SK-N-SH (cell line): Measurements from ENCODE around the gene ANAPC2. TPM values are rescaled to one million over a fixed set of nuclear protein-coding genes. Genes with fewer than 3 reads are reported as not detected.

ENCODE experiments used
- CTCF ChIA-PET: fragments of 300-600, 350-600 bp; formaldehyde crosslinking; extraction: SDS; loops from one replicate; lab custom pipeline; 2021; lab: Yijun Ruan, JAX
- POLR2A ChIA-PET: fragments of 350-600 bp; sonication (Branson Sonifier 250); formaldehyde crosslinking; extraction: SDS; loops from one replicate; lab custom pipeline; 2020; ENCODE audit warnings: antibody characterized with exemption, inconsistent platforms; lab: Yijun Ruan, JAX
- DNase-seq: peaks from one replicate; pipeline ENCODE4 v3.0.0; 2012
- H2AFZ ChIP-seq: fragments of 200-600 bp; sonication (generic); 2 replicates; pipeline ENCODE4 v1.8.1; 2016; ENCODE audit warnings: antibody characterized with exemption, mild to moderate bottlenecking, low read depth
- H3F3A ChIP-seq: fragments of 200-600 bp; sonication (generic); replicated peaks from 2 replicates; pipeline ENCODE3; 2016; ENCODE audit warnings: antibody characterized with exemption, mild to moderate bottlenecking; ENCODE audit not compliant: insufficient read depth
- H3K27ac ChIP-seq, 2 experiments: fragments of 200-500 bp in 1 of 2; fragments of 200-600 bp in 1 of 2; sonication (Bioruptor generic) in 1 of 2; sonication (generic), shearing (Covaris generic) in 1 of 2; 2 replicates each; pipeline versions ENCODE4 v1.5.1 to v1.6.1; 2014 to 2016; ENCODE audit warnings: low read depth in 2 of 2, inconsistent platforms in 1 of 2, low read length in 1 of 2, mild to moderate bottlenecking in 1 of 2, mixed read lengths in 1 of 2
- H3K27me3 ChIP-seq: fragments of 200-600 bp; sonication (generic), shearing (Covaris generic); 2 replicates; pipeline ENCODE4 v1.6.1; 2016; ENCODE audit warnings: mixed run types; ENCODE audit not compliant: insufficient read depth
- H3K36me3 ChIP-seq, 2 experiments: fragments of 200-500 bp in 1 of 2; fragments of 200-600 bp in 1 of 2; sonication (Bioruptor generic) in 1 of 2; sonication (generic) in 1 of 2; replicated peaks in 1 of 2; 2 replicates each; pipeline versions ENCODE3 to v1.5.1; 2014 to 2016; ENCODE audit warnings: low read length in 1 of 2, mild to moderate bottlenecking in 1 of 2; ENCODE audit not compliant: insufficient read depth in 2 of 2, control insufficient read depth in 1 of 2
- H3K4me1 ChIP-seq, 2 experiments: fragments of 200-500 bp in 1 of 2; fragments of 200-600 bp in 1 of 2; sonication (Bioruptor generic) in 1 of 2; sonication (generic), shearing (Covaris generic) in 1 of 2; 2 replicates each; pipeline versions ENCODE4 v1.5.1 to v1.6.1; 2014 to 2016; ENCODE audit warnings: low read depth in 1 of 2, low read length in 1 of 2, mixed run types in 1 of 2; ENCODE audit not compliant: insufficient read depth in 2 of 2, control insufficient read depth in 1 of 2
- H3K4me2 ChIP-seq: fragments of 200-600 bp; sonication (generic), shearing (Covaris generic); 2 replicates; pipeline ENCODE4 v1.6.1; 2017; ENCODE audit warnings: mixed run types
- H3K4me3 ChIP-seq, 2 experiments: fragments of 200-500 bp in 1 of 2; fragments of 200-600 bp in 1 of 2; sonication (Bioruptor generic) in 1 of 2; sonication (generic), shearing (Covaris generic) in 1 of 2; 2 replicates each; pipeline versions ENCODE4 v1.5.1 to v1.8.1; 2014 to 2016; ENCODE audit warnings: low read depth in 2 of 2, inconsistent platforms in 1 of 2, low read length in 1 of 2, mild to moderate bottlenecking in 1 of 2, mixed read lengths in 1 of 2, moderate library complexity in 1 of 2
- H3K79me2 ChIP-seq: fragments of 200-600 bp; sonication (generic); 2 replicates; pipeline ENCODE4 v1.8.1; 2017; ENCODE audit warnings: mild to moderate bottlenecking; ENCODE audit not compliant: insufficient read depth
- H3K9ac ChIP-seq: fragments of 200-600 bp; sonication (generic); 2 replicates; pipeline ENCODE4 v1.6.1; 2017; ENCODE audit warnings: mixed run types
- H3K9me2 ChIP-seq: fragments of 200-600 bp; sonication (generic); 2 replicates; pipeline ENCODE4 v1.6.1; 2017; ENCODE audit warnings: mixed run types
- H3K9me3 ChIP-seq: fragments of 200-600 bp; sonication (generic); 2 replicates; pipeline ENCODE4 v1.6.1; 2017; ENCODE audit warnings: mixed run types, mild to moderate bottlenecking, moderate library complexity
- H4K20me1 ChIP-seq: fragments of 200-600 bp; sonication (generic); 2 replicates; pipeline ENCODE4 v1.6.1; 2017; ENCODE audit warnings: mild to moderate bottlenecking, mixed run types; ENCODE audit not compliant: insufficient read depth
- CHD2 ChIP-seq: fragments of 150-350 bp; IDR thresholded peaks from 2 replicates; pipeline ENCODE4 v1.6.1; 2018; ENCODE audit warnings: low read length; ENCODE audit not compliant: partially characterized antibody
- FOSL2 ChIP-seq: IDR thresholded peaks from 2 replicates; pipeline ENCODE4 v1.4.0; 2012; ENCODE audit warnings: low read depth, mild to moderate bottlenecking, moderate library complexity, borderline replicate concordance
- FOXJ3 ChIP-seq: sonication (generic); formaldehyde crosslinking; IDR thresholded peaks from 2 replicates; pipeline ENCODE4 v1.5.1; 2020; ENCODE audit warnings: mild to moderate bottlenecking, missing genetic modification reagents
- FOXM1 ChIP-seq: IDR thresholded peaks from 2 replicates; pipeline ENCODE4 v1.4.0; 2012; ENCODE audit warnings: low read depth, mild to moderate bottlenecking
- GATA2 ChIP-seq: sonication (generic); formaldehyde crosslinking; IDR thresholded peaks from 2 replicates; pipeline ENCODE4 v1.5.0; 2020; ENCODE audit warnings: mild to moderate bottlenecking, missing genetic modification reagents
- JUND ChIP-seq: IDR thresholded peaks from 2 replicates; pipeline ENCODE4 v1.4.0; 2012
- SIN3A ChIP-seq: IDR thresholded peaks from 2 replicates; pipeline ENCODE4 v1.6.1; 2012; ENCODE audit warnings: low read depth, mild to moderate bottlenecking, low read length, moderate library complexity, borderline replicate concordance
- WGBS: methylation state at CpG from one replicate; pipeline ENCODE4 v1.1.6; 2017; ENCODE audit warnings: low lambda C conversion rate; 5-methylcytosine and 5-hydroxymethylcytosine counted together
- polyA plus RNA-seq, 3 experiments: library from polyadenylated mRNA; depleted of rRNA; stranded (reverse); fragments of >200 nt; gene quantifications; 2 replicates each; pipeline ENCODE4 v1.2.3, GENCODE V29; 2012
- TF ChIP-seq, protein P1 (sequence below): fragments of 150-350 bp; IDR thresholded peaks from 2 replicates; pipeline ENCODE4 v1.6.1; 2016; ENCODE audit warnings: mild to moderate bottlenecking, low read depth, low read length
- TF ChIP-seq, protein P2 (sequence below): fragments of 200-600 bp; sonication (generic); IDR thresholded peaks from 2 replicates; pipeline ENCODE4 v1.6.1; 2017; ENCODE audit warnings: antibody characterized with exemption, mild to moderate bottlenecking, moderate library complexity
- TF ChIP-seq, protein P3 (sequence below): IDR thresholded peaks from 2 replicates; pipeline ENCODE4 v1.6.1; 2012; ENCODE audit warnings: mild to moderate bottlenecking, low read depth, low read length, moderate library complexity

Gene ANAPC2
- polyA plus RNA-seq, 1 of the 3 experiments (the other 2 are of a cell fraction): 35.1 TPM

DNA sequence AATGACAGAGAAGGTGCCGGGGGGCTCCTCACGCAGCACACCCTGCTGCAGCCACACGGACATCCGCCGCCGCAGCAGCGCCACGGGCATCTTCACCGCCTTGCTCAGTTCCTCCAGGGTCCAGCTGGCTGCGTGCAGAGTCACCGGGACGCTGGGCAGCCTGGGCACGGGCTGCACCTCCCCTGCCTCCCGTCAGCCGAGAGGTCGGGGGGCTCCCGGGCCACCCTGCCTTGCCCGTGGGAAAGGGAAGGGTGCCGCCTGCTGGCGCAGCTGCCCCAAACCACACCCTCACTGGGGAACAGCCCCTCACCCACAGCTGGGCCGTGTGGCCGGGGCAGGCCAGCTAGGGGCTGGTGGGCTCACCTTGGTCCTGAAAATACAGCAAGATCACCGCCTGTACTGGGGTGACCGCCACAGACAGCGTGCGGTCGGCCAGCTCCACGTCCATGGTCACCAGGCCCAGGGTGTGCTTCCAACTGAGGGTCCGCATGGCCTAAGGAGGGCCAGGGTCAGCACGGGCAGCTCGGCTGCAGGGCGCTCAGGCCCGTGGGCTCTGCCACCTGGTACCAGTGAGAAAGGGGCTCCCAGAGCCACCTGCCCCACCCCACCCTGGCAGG is 12.9 kb downstream of the ANAPC2 start (continued):
- TF ChIP-seq, protein P1, sequence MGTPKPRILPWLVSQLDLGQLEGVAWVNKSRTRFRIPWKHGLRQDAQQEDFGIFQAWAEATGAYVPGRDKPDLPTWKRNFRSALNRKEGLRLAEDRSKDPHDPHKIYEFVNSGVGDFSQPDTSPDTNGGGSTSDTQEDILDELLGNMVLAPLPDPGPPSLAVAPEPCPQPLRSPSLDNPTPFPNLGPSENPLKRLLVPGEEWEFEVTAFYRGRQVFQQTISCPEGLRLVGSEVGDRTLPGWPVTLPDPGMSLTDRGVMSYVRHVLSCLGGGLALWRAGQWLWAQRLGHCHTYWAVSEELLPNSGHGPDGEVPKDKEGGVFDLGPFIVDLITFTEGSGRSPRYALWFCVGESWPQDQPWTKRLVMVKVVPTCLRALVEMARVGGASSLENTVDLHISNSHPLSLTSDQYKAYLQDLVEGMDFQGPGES: no peak

DNA sequence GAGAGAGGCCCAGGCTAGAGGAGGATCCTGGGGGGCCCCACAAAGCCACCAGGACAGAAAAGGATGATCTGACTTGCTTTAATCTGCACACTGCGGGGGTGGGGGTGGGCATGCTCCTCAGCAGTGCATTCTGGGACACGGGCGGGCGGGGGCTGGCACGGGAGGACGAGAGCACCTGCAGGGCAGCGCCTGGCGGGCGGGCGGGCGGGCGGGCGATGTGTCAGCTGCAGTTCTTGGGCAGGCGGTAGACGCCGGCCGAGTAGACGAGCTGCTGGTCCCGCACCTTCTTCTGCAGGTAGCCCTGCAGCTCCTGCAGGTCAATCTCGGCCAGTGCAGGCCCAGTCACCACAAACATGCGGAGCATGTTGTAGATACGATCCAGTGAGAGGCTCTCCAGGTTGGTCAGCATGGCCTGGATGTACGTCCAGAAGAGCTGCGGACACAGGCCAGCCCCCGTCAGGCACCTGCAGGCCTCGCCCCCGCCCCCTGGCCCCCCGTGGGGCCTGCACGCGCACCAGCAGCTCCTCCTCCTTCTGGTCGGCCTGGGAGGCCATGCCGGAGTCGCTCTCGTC is 13.6 kb downstream of the ANAPC2 start:
- TF ChIP-seq CHD2: no peak
- TF ChIP-seq FOXM1: no peak
- TF ChIP-seq JUND: no peak
- Histone ChIP-seq H3F3A (no peaks in the 10 kb centered on the region), H3K9me2 (no peaks in the 10 kb centered on the region), H3K9ac (no peak overlapping the region), H4K20me1 (no peaks in the 10 kb centered on the region), H3K36me3 (peaks cover 0 to 13% of the 10 kb centered on the region in 2 experiments), H3K9me3 (no peaks in the 10 kb centered on the region), H3K4me2 (no peak overlapping the region), H2AFZ (no peak overlapping the region), H3K4me1 (peaks cover 0 to 19% of the 10 kb centered on the region in 2 experiments; a peak in 1 of 4 replicates), H3K4me3 (no peak overlapping the region), H3K79me2 (no peaks in the 10 kb centered on the region), H3K27me3 (0 out of 2 replicates have a peak, but pooled peaks cover 8% of the 10 kb centered on the region), H3K27ac (no peak overlapping the region)
- ChIA-PET CTCF (interaction anchor here (0.6 to 5.0 kb wide), 4 partner anchors 13 to 88 kb away, joined by 3 to 24 read pairs (median 7); partner anchors contain the start of genes ANAPC2, MAN1B1 and SSNA1), POLR2A (no interaction called here)
- WGBS: 97% methylated on average over 13 of the region's 34 CpGs
- DNase-seq: no peak

DNA sequence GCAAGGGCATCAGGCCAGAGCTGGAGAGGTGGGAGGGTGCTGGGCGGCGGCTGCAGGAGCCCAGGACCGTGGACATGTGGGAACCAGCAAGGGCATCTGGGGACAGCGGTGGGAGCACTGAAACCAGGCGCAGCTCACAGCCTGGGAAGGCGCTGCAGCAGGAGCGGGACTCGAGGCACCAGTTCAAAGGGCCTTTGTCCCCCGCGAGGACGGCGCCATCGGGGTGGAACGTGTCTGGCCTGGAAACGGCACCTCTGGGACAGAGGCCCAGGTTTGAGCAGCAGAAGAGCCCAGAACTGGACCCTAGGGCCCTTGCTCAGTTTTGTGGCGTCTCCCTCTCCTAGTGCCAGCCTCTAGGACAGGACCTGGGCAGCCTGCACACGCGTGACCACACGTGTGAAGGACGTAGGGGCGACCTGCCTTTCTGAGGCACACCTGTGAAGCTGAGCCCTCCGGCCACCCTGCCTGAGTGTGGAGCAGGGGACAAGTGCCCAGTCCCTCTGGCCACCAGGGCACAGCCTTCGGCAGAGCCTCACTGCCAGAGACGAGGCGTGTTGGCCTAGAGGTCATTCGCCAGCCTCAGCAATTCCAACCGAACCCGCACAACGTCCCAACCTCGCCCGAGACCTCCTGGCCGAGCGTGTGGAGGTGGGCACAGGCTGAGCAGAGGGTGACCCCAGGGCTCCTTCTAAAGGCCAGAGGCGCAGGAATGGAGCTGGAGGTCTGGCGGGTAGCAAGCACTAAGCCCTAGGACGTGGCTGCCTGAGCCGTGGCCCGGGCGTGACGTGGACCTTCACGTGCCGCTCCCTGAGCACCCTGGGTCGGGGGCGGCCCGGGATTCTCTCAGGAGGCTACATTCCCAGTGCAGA is 14.3 kb downstream of the ANAPC2 start:
- no peaks in the 10 kb centered on the region for H3F3A ChIP-seq
- 89% methylated on average over 34 of the region's 45 CpGs for WGBS
- H3K36me3 ChIP-seq: peaks cover 0 to 7% of the 10 kb centered on the region in 2 experiments
- no peak overlapping the region for H2AFZ ChIP-seq
- no peak overlapping the region for H3K4me2 ChIP-seq
- DNase-seq: peak; percentile 83
- peaks cover 13% of the 10 kb centered on the region; the same call in 1 of the 2 replicates for H3K27me3 ChIP-seq
- no peaks in the 10 kb centered on the region for H4K20me1 ChIP-seq
- no peak overlapping the region for H3K4me3 ChIP-seq
- POLR2A ChIA-PET: interaction anchor here (1.5 kb wide), 1 partner anchor 36 kb away, joined by 5 read pairs; the partner anchor contains the start of gene GRIN1
- peaks cover 0 to 23% of the 10 kb centered on the region in 2 experiments; a peak in 1 of 4 replicates for H3K4me1 ChIP-seq
- H3K27ac ChIP-seq: peak overlapping the region in 1 of 2 experiments; percentile 47; a peak in 2 of 4 replicates
- H3K9me2 ChIP-seq: no peaks in the 10 kb centered on the region
- no peaks in the 10 kb centered on the region for H3K9me3 ChIP-seq
- TF ChIP-seq CHD2: no peak
- TF ChIP-seq FOSL2: no peak
- TF ChIP-seq FOXJ3 (CRISPR knock-in tag): no peak
- no peak for TF ChIP-seq SIN3A
- TF ChIP-seq, protein P2, sequence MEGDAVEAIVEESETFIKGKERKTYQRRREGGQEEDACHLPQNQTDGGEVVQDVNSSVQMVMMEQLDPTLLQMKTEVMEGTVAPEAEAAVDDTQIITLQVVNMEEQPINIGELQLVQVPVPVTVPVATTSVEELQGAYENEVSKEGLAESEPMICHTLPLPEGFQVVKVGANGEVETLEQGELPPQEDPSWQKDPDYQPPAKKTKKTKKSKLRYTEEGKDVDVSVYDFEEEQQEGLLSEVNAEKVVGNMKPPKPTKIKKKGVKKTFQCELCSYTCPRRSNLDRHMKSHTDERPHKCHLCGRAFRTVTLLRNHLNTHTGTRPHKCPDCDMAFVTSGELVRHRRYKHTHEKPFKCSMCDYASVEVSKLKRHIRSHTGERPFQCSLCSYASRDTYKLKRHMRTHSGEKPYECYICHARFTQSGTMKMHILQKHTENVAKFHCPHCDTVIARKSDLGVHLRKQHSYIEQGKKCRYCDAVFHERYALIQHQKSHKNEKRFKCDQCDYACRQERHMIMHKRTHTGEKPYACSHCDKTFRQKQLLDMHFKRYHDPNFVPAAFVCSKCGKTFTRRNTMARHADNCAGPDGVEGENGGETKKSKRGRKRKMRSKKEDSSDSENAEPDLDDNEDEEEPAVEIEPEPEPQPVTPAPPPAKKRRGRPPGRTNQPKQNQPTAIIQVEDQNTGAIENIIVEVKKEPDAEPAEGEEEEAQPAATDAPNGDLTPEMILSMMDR: no peak
- TF ChIP-seq, protein P1: no peak
- TF ChIP-seq GATA2 (CRISPR knock-in tag): no peak
- TF ChIP-seq, protein P3, sequence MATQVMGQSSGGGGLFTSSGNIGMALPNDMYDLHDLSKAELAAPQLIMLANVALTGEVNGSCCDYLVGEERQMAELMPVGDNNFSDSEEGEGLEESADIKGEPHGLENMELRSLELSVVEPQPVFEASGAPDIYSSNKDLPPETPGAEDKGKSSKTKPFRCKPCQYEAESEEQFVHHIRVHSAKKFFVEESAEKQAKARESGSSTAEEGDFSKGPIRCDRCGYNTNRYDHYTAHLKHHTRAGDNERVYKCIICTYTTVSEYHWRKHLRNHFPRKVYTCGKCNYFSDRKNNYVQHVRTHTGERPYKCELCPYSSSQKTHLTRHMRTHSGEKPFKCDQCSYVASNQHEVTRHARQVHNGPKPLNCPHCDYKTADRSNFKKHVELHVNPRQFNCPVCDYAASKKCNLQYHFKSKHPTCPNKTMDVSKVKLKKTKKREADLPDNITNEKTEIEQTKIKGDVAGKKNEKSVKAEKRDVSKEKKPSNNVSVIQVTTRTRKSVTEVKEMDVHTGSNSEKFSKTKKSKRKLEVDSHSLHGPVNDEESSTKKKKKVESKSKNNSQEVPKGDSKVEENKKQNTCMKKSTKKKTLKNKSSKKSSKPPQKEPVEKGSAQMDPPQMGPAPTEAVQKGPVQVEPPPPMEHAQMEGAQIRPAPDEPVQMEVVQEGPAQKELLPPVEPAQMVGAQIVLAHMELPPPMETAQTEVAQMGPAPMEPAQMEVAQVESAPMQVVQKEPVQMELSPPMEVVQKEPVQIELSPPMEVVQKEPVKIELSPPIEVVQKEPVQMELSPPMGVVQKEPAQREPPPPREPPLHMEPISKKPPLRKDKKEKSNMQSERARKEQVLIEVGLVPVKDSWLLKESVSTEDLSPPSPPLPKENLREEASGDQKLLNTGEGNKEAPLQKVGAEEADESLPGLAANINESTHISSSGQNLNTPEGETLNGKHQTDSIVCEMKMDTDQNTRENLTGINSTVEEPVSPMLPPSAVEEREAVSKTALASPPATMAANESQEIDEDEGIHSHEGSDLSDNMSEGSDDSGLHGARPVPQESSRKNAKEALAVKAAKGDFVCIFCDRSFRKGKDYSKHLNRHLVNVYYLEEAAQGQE: no peak
- TF ChIP-seq JUND: no peak
- TF ChIP-seq, all 33 proteins: peak for 0
- Histone ChIP-seq H3K9ac (no peak overlapping the region), H3K79me2 (no peaks in the 10 kb centered on the region)
- CTCF ChIA-PET: interaction anchor here (5.0 kb wide), 1 partner anchor 14 kb away, joined by 24 read pairs; the partner anchor contains the start of genes ANAPC2 and SSNA1
